HG02623 (cell line): Measurements from ENCODE around the gene P2RY6.

Experiments
- ATAC-seq: cut with Tn5 transposase; IDR thresholded peaks from one replicate; pipeline ENCODE4 v1.9.1; 2021; ENCODE audit warnings: moderate library complexity; ENCODE audit not compliant: unreplicated experiment

P2RY6 gene

DNA sequence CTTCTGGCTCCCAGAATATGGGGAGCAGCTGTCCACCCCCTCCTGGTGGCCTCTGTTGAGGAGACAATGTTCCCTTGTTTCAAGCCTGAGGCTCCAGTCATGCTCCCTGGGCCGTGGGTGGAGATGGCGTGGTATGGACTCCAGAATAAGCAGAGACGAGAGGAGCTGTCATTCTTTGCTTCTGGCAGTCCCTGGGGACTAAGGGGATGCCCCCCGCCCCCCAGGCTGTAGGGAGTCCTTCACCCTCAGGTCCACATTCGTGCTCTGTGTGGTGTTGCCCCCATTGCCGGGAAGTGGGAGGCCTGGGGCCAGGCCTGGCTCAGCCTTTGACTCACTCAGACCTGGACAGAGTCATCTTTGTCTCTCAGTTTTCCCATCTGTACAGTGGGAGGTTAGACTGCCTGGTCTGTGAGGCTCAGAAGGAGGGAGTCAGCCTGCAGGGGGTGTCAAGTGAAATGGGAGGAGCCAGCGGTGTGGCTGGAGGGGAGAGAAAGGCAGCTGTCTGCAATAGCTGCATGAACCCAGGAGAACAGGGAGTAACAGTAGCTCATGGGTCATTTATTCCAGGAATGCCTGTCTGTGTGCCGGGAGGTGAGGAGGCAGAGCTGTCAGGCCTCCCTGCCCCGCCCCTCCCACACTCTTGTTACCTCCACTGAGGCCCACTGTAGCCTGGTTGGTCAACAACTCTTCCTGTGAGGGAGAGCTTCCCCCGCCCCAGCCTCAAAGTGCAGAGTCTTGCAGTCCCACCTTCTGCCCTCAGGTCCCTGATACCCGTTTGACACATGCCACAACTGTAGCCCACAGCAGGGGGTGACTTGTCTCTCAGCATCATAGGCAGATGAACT, 42.2 kb downstream of the P2RY6 start:
- no peak for ATAC-seq

DNA sequence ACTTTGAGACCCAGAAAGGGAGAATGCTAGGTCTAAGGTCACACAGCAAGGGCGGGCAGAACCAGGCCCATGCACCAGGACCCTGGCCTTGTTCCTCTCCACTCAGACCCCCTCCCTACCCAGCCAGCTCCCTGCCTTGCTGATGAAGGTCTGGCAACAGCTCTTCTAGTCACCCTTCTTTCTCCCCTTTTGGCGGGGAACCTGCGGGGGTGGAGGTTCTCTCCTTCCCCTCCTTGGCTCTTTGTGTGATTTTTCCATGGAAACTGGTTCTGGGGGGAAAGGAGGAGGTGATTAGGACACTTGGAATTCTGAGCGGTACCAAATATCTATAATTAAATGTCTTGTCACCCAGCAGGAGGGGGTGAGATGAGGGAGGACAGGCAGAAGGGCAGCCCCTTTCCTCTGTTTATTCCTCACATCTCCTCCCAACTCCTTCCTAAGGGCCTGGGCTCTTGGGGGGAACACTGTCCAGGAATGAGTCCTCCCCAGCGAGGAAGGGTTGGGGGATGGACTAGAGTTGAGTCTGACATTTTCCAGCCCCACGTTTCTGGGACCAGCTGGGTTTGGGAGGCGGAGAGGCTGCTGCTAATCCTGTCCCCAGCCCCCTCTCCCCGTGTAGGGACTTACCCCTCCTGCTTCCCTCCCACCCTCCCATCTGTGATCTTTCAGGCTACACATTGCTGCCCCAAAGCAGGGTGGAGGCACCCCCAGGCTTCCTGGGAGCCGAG, 43.3 kb downstream of the P2RY6 start:
- ATAC-seq: no peak

DNA sequence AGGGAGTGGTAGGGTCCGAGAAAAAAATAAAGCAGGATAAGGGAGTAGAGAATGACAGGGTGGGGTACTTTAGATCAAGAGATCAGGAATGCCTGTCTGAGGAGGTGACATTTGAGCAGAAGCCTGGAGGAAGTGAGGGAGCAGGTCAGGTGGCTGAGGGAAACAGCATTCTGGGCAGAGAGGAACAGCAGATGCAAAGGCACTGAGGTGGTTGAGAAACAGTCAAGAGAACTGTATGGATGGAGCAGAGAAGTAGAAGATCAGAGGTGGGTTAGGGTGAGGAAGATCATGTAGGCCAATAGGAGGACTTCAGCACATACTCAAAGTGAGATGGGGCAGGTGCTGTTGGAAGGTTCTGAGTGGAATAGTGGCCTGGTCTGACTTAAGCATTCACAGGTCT, 44.3 kb downstream of the P2RY6 start:
- no peak for ATAC-seq

DNA sequence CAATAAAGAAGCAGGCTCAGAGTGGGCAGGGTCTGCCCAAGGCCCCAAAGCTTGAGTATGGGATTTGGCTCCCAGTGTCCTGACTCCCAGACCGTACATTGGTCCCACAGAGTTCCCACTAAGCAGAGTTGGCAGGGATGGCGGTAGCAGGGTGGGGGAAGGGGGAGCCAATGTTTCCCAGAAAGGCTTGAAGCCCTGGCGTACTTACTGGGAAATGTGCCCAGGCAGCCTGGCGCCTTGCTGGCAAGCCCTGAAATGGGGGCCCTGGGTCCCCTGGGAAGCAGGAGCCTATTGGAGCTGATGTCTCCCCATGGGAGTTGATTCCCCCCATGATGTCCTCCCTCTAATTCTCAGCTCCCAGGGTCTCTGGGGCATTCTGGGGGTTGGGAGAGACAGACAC, 45.2 kb downstream of the P2RY6 start:
- no peak for ATAC-seq

DNA sequence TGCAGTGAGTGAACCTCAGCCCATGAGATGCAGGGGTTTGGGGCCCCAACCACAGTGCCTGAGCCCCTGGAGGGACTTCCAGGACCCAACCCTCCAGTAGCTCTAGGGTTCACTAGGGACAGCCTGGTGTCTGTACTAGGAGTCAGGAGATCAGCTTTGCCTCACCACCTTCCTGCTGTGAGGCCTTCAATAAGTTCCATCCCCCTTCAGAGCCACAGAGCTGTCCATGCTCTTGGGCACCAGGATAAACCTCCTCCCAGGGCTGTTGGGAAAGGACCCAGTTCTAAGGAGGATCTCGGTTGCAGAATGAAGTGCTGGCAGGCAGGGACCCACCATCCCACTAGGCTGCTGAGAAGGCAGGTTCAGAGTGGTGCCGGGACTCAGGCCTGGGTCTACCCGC, 45.7 kb downstream of the P2RY6 start:
- no peak for ATAC-seq

DNA sequence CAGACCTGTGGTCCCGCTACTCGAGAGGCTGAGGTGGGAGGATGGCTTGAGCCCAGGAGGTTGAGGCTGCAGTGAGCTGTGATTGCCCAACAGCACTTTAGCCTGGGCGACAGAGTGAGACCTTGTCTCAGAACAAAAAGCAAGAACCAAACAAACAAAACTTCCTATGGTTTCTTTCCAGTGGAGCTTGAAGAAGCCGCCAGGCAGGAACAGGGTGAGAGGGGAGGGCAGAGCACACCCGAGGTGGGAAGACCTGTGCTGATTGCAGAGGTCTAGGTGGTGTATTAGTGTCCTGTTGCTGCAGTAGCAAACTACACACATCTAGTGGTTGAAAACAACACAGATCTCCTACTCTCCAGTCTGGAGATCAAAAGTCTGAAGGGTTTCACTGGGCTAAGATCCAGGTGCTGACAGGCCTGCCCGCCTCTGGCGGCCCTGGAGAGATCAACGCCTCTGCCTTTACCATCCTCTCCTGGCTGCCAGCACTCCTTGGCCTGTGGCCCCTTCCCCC, 46.4 kb downstream of the P2RY6 start:
- ATAC-seq: no peak

DNA sequence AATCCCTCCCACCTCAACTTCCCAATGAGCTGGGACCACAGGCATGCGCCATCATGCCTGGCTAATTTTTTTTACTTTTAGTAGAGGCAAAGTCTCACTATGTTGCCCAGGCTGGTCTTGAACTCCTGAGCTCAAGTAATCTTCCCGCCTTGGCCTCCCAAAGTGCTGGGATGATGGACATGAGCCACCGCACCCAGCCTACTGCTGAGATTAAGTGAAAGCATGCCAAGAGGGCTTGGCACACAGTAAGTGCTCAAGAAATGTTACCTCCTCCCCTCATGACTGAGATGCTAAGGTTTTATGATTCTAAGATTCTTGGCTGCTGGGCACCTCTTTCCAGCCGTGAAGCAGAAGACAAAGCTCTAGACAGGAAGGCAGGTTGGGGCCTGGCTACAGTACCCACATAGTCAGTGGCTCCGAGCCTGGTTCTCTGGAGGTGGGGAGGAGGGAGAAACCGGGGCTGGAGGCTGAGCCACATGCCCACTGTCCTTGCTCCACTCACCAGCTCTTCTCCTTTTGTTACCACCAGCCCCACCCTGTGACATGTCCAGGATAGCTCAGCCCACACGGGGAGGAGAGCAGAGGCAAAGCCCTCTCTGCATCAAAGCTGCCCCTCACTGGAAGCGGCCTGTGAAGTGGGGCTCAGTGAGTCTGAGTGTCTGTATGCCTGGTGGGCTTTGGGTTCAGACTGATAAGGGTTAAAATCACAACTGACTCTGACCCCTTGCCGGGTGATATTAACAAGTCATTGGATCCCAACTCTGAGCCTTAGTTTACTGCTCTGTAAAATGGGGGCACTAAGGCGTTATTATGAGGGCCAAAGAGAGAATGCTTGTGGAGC, 48.8 kb downstream of the P2RY6 start:
- no peak for ATAC-seq

DNA sequence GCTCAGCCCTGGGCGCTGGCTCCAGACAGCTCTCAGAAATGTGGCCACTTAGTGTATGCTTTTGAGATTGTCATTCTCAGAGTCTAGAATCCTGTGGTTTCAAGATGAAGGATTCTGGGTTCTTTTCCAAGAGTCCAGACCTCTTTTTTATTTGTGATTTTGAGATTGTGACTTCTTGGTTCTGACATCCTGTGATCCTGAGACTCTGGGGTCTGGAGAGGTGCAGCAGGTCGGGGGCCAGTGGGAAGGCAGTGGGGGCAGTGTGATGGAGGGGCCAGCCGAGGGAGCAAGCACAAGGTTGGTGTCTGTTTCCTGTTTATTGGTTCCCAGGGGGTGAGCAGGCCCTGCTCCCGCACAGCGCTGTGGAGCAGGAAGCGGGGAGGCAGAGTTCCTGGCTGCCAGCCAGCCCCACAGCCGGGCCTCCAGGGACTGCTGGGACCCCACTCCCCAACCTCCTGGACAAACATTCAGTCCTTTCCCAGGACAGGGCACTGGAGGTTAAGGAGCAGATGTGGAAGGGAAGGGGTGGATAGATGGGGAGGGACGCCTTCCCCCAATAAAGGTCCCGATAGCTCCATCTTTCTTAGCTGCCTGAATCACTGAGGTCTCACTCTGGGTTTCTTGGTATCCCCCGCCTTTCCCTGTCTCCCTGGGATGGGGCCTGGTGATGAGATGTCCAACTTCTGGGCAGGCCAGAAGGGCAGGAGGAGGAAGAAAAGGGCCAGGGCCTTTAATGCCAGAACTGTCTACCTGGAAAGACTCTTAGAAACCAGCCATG, 49.7 kb downstream of the P2RY6 start:
- no peak for ATAC-seq

DNA sequence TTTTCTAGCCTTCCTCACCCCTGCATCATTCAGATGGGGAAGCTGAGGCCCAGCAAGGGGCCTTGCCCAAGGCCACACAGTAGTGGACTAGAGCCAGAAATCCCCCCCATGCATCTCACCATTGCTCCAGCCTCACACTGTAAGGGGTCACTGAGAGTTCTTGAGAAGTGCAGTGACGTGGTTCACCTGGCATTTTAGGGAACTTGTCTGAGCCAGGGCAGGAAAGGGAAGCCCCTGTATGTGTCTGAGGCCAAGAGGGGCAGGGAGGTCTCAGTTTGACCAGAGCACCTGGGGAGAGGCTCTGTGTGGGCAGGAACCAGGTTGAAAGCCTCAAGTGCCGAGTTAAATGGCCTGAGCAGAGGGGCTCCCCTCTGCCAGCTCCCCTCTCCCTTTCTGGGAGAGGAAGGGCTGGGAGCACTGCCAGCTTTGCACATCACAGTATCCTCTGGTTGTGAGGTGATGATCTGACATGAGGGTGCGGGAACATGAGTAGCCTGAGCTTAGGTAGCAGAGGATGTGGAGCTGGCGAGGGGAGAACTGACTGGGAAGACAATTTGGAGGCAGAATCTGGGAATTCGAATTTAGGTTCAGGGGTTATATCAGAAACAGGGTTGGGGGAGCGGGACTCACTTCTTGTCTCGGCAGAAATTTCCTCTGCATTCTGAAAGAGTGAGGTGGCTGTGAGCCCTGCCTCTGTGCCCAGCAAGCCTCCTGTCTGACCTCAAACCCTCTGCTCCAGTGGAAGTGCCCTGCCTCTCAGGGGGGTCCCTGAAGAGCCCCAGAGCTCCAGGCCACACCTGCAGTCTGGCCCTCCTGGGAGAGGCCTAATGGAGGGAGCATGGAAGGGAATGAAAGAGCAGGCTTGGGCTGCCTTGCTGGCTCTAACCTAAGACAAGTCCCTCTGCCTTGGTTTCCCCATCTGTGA, 50.5 kb downstream of the P2RY6 start:
- no peak for ATAC-seq

DNA sequence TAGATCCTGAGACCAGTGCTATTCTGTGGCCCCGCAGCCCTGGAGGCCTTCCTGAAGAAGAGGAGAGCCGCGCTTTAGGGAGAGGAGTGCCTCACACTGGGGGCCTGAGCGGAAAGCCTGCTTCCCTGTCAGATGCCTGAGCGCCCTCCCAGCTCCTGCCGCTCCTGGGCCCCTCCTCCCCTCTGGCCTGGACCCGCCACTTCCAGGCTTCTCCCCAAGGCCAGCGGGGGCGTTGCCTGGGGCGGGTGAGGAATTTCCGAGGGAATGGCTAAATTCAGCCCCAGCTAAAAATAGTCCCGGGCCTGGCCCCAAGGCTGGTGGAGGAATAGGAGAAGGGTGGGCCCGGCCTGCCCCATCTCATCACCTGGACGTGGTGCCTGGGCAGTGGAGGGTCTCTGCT, 51.3 kb downstream of the P2RY6 start:
- no peak for ATAC-seq

DNA sequence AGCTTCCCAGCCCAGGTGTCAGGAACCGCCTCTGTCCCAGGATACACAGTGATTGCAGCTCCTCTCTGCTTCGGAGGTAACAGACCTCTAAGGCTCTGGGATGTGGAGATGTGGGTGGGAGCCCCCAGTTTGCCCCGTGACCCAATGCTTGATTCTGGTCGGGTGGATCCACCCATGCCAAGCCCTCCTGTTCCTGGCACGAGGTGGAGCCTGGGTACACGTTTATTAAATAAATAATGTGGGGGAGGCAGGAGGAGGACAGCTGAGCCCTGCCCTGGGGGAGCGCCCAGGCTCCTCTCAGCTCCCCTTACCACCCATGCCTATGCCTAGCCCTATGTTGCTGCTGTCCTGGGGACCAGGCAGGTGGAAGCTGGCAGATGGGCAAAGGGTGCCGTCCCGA, 52.0 kb downstream of the P2RY6 start:
- no peak for ATAC-seq

DNA sequence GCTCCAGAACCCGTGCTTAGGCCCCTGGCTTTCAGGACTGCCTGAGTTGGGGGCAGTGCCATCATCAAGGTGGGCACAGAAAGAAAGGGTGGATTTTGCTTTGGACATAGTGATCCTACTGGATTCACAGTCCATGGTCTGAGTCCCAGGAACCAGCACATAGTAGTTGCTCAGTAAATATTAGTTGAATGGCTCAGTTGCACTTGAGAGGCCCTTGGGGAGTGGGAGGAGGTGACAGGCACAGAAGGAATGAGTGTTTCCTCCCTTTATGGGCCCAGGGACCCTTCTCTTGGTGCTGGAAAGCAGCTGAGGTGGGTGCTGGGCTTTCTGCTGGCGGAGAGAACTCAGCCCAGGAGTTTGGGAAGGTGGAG, 52.5 kb downstream of the P2RY6 start:
- no peak for ATAC-seq

DNA sequence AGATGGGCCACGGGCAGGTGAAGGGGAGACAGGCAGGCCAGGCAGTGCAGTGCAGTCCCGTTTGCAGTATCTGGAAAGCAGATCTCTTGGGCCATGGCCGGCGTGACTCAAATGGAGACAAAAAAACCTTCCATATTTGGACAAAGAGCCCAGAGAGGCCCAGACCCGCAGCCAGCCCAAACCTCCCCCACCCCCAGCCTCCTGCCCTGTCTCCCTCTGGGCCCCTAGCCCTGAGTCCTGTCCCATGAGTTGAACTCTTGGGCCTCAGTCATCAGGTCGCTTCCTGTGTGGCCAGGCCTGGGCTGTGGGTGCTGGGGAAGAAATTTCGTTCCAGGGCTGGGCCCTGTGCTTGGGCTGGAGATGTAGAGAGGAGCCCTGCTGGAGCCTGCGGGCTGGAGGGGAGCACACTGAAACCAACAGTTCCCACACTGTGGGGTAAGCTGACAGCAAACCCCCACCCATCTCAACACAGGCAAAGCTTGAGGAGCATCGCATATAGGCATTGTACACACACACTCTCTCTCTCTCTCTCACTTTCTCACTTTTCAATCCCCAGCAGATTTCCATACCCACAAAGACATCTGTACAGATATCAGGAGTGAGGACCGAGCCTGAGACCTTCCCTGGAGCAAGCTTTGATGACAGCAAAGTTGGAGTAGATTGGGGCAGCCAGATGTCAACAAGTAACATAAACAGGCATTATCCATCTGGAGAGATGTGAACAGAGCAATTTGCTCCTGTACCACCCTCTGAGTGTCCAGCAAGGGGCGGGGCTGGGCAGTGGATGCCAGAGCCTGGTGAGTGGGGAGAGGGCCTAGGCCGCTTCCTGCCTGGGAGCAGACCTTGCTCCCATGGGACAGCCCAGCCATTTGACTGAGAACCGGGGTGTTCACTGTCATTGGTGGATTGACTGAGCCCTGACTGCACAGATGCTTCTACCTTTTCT, 53.2 kb downstream of the P2RY6 start:
- peak; percentile 56 for ATAC-seq

DNA sequence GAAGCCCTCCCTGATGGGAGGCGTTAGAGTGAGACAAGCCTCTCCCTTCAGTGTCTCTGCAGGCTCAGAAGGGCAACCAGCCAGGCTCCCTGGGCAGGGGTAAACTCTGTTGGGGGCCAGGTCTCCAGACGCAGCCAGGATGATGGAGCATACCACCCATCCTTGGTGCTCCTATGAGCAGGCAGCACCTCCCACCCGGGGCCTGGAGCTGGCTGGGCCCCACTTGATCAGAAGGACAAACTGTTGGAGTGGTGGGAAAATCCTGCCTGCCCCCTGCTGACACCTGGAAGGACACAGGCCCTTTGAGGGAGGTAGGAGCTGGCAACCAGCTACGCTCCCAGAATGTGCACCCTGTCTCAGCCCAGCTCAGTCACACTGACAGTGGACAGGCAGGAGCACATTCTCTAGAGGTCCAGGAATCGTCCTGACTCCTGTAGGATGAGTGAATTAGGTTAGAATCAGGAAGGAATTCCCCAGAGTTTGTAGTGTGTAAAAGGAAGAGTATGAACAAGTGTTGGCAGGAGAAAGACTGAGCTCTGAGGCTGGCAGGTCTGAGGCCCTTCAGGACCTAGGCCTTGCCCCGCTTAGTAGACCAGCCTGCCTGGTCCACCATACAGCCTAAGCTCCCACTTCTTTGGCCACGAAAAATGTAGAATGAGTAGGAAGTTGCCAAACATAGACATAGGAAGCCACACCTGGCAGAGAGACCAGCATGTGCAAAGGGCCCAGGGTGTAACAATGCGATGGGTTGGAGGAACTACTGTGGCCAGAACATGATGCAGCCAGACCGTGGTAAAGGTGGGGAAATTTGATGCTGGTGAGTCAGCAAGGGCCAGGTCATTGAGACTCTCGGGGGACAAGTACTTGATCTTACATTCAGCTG, 55.0 kb downstream of the P2RY6 start:
- no peak for ATAC-seq

DNA sequence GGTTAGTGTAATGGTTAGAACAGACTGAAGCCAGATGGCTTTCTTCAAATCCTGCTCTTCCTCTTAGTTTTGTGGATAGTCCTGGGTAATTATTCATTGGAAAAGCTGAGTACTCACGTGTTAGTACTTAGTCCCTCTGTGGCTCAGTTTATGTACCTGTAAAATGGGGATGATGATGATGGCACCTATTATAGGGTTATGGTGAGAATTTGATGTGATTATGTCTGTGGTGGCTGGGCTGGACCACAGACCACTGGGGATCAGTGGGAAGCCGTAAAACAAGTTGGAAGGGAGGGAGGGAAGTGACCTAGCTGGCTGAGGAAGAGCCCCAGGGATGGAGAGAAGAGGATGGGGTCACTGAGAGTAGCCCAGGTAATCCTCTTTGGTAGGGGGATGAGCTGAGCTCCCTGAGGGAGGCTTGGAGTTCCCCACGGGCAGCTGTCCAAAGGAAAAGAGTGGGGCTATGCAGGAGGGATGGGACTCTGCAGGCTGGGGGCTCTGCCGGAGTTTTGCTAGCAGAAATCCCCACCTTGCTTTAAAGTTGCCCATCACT, 55.8 kb downstream of the P2RY6 start:
- ATAC-seq: no peak

DNA sequence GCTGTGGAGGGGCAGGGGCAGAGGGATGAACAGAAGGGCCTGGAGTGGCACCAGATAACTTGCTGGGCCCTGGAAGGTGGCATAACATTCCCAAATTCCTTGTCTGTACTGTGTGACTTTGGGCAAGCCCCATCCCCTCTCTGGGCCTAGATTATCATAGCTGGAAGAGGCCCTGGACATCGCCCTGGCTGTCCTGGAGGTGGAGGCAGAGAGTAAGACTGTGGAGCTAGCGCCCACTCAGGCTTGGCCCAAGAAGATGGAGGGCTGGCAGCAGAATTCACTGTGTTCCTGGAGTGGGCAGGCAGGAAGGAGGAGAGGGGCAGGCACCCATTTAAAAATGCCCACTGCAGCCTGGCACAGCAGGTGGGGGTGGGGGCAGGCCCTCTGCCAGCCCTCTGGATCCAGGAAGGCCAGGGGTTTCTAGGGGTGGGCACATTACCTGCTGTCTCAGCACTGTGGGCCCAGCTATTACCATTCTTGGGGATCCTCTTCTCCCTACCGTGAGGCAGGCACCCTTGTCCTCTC, 58.5 kb downstream of the P2RY6 start:
- no peak for ATAC-seq
